GM19025 (cell line): Measurements from ENCODE around the gene JUNB.

Experiments used
- ATAC-seq: cut with Tn5 transposase; IDR thresholded peaks from one replicate; pipeline ENCODE4 v1.9.1; 2021; ENCODE audit warnings: mild to moderate bottlenecking, low read depth, moderate library complexity; ENCODE audit not compliant: unreplicated experiment

JUNB gene

DNA sequence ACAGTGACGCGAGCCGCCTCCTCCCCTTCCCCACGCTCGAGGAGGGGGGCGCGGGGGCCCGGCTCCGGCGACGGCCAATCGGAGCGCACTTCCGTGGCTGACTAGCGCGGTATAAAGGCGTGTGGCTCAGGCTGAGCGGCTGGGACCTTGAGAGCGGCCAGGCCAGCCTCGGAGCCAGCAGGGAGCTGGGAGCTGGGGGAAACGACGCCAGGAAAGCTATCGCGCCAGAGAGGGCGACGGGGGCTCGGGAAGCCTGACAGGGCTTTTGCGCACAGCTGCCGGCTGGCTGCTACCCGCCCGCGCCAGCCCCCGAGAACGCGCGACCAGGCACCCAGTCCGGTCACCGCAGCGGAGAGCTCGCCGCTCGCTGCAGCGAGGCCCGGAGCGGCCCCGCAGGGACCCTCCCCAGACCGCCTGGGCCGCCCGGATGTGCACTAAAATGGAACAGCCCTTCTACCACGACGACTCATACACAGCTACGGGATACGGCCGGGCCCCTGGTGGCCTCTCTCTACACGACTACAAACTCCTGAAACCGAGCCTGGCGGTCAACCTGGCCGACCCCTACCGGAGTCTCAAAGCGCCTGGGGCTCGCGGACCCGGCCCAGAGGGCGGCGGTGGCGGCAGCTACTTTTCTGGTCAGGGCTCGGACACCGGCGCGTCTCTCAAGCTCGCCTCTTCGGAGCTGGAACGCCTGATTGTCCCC is at the start of gene JUNB:
Gene JUNB, plus strand, starts transcription at position 142 of the 706 bp plus-strand sequence. Its CDS starts 286 bp downstream, at position 428.
- peak; percentile 25 for ATAC-seq

DNA sequence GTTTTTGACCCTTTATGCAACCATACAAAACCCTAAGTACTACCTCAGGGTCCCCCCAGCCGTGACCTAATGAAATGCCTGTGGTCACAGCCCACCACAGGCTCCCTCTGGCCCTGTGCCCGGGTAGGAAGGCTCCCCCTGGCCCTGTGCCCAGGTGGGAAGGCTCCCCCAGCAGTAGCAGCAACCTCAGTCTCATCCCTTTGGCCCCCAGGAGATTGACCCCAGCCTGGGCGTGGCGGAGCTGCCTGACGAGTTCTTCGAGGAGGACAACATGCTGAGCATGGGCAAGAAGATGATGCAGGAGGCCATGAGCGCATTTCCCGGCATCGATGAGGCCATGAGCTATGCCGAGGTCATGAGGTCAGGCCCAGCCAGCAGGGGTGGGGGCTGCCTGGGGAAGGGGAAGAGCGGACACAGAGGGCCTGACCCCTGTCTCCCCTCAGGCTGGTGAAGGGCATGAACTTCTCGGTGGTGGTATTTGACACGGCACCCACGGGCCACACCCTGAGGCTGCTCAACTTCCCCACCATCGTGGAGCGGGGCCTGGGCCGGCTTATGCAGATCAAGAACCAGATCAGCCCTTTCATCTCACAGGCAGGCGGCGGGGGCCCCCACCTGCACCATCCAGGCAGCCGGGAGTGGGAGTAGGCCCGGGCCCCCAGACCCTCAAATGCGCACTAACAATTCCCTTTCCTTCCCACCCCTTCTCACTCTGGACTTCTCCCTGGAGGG is 46.0 kb upstream of the JUNB start:
- ATAC-seq, result no peak

DNA sequence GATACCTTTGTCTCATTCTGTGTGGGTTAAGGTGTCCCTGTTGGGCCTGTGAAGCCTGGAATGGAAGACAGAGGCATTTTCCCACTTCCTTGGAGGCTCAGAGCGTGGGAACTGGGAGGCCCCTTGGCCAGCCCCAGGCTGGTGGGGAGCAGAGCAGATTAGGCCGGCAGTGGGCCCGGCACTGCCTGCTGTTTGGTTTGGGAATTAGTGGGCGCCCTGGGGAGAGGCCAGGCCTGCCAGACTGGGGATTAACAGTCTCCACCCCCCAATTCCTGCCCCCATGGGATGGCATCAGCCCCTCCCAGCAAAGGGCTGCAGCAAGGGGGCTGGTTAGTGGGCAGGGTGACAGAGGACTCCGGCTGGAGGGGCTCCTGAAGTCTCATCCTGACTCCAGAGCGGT is 42.8 kb upstream of the JUNB start:
- ATAC-seq, result no peak

DNA sequence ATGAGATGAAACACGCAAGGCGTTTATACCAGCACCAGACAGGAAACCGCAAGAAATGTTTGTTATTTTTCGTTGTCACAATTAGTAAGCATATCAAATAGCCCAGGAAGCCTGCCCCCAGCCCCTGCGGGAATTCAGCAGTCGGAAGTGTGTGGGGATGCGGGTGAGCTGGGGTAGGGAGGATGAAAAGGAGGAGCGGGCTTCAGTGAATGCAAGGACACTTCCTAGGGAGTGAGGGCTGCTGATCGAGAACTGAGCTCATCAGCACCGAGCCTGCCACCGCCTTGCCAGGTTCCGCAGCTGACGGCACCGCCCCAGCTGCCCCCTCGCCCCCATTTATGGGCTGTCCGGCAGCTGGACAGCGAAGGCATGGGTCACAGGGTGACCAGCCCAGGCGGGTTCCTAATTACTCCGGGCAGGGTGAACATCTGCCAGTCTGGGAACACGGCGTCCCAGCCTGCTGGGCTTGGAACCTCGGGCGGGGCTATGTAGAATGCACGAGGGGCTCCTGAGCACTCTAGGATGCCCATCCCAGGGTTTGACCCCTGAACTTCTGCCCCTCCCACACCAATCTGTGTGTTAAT is 41.3 kb upstream of the JUNB start:
- ATAC-seq, result no peak

DNA sequence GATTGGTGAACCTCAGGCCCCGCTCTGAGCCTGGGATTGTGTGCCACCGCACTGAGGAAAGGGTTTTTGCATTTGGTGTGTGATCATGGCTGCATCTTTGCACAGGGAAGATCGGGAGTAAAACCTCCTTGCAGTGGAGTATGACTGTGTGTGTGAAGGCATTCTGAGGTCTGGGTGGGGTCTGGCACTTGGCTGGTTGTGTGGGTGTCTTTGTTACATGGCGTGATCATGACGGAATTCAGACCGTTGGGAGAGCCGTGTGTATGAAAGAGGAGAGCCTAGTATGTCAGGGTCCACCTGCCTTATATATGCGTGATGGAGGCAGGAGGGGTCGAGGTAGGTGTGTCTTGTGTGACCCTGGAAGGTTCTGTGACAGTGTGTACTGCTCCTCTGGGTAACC is 40.4 kb upstream of the JUNB start:
- no peak for ATAC-seq

DNA sequence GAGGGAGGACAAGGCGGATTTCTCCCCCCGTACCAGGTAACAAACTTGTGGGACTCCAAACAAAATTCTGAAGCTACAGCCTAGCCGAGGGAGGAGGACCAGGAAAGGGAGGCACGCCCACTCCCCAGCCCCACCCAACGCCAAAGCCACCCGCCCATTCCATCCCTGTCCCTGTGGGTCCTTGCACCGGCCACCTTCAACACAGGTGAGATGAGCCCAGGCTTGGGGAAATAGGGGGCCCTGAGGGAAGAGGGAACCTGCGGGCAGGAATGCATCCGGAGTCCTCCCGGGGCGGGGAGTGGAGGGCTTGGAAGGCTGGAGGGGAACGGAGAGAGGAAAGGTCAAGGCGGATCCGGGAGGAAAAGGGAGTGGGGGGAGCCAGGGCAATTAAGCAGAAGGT is 39.7 kb upstream of the JUNB start, which contains the start of gene BEST2:
Gene BEST2, plus strand, starts transcription at position 157 of the 400 bp plus-strand sequence. CDS start 802 bp downstream, outside the sequence.
- ATAC-seq, result no peak

DNA sequence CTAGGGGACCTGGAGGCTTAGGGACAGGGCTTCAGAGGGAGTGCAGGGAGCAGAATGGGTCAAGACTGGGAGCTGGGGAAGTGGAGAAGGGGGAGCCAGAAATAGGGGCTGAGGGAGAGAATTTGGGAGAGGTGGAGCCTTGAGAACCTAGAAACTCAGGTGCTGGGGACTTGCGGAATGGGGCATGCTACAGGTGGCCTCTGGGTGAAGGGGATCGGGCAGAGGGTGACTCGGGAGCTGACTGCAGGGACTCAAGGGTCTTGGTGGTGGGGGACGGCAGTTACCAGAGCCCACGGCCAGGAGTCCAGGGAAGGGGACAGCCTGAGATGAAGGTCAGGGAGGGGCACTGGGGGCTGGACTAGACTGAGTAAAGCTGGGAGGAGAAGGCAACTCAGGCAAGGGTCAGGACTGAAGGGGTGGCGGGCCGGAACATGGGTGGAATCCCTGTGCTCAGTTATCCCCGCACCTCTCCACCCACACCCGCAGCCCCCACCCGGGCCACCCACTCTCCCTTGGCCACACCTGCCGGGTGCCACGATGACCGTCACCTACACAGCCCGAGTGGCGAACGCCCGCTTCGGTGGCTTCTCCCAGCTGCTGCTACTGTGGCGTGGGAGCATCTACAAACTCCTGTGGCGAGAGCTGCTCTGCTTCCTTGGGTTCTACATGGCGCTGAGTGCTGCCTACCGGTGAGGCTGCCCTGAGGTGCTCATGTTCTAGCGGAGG is 39.1 kb upstream of the JUNB start:
- ATAC-seq, result no peak

DNA sequence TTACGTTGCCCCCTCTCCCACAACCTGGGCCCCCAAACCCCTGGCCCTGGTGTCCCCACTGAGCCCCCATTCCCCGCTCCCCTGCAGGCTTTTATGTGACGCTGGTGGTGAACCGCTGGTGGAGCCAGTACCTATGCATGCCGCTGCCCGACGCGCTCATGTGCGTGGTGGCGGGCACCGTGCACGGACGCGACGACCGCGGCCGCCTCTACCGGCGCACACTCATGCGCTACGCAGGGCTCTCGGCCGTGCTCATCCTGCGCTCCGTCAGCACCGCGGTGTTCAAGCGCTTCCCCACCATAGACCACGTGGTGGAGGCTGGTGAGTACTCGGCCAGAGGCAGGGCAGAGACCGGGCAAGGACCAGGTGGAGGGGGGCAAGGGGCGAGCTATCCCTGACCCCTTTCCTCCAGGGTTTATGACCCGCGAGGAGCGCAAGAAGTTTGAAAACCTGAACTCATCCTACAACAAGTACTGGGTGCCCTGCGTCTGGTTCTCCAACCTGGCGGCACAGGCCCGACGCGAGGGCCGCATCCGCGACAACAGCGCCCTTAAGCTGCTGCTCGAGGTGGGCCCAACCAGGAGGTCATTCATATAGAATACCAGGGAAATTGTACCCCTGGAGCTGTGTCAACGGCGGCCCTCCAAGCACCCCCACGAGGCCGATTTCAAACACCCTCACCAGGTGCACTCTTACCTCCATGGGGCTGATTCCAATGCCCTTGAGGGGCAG is 36.7 kb upstream of the JUNB start:
- ATAC-seq, result no peak

DNA sequence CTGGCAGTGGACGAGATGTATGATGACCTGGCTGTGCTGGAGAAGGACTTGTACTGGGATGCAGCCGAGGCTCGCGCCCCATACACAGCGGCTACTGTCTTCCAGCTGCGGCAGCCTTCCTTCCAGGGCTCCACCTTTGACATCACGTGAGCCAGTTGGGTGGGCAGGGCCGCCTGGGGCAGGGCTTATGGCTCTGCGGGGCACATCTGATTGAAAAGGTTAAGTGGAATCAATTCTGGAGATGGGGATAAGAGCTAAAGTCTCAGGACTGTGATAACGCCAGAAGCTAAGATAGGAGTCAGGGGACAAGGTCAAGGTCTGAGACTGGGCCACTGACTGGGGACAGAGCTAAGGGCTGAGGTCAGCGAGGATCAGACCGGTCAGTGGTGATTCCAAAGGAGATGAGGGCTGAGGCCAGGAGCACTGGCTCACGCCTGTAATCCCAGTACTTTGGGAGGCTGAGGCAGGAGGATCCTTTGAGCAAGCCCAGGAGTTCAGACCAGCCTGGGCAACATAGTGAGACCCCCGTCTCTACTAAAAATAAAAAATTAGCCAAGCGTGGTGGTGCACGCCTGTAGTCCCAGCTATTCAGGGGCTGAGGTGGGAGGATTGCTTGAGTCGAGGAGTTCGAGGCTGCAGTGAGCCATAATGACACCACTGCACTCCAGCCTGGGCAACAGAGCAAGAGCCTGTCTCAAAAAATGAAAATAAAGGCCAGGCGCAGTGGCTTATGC is 35.0 kb upstream of the JUNB start:
- ATAC-seq, result no peak

DNA sequence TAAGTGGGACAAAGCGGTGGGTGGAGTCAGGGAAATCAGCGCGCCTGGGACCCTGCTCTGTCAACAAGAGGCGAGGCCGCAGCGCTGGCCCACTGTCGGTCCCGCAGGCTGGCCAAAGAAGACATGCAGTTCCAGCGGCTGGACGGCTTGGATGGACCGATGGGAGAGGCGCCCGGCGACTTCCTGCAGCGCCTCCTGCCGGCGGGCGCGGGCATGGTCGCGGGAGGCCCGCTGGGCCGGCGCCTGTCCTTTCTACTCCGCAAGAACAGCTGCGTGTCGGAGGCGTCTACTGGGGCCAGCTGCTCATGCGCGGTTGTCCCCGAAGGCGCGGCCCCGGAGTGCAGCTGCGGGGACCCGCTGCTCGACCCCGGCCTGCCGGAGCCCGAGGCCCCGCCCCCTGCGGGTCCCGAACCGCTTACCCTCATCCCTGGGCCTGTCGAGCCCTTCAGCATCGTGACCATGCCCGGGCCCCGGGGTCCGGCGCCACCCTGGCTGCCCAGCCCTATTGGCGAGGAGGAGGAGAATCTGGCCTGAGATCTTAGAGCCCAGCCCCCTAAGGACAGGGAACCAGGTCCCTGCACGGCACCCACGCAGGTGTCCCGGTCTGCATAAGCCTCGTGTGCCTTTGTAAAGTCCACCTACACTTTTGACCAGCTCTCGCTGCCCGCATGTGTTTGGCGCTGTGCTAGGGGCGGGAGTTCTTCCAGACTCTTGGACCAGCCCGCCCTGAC is 33.6 kb upstream of the JUNB start:
- ATAC-seq, result no peak

DNA sequence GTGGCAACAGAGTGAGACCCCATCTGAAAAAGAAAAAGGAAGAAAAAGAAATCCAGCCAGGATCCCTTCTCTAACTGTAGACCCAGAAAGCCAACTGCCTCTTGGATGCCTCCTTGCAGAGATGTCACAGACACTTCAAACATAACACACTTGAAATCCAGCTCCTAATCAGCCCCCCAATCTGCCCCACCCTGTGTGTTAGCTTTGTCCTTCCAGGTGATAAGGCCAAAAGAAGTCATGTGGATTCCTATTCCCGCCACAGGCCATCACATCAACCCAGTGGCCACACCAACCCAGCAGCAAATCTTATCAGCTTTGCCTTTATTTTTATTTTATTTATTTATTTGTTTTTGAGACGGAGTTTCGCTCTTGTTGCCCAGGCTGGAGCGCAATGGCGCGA is 31.6 kb upstream of the JUNB start:
- ATAC-seq, result no peak

DNA sequence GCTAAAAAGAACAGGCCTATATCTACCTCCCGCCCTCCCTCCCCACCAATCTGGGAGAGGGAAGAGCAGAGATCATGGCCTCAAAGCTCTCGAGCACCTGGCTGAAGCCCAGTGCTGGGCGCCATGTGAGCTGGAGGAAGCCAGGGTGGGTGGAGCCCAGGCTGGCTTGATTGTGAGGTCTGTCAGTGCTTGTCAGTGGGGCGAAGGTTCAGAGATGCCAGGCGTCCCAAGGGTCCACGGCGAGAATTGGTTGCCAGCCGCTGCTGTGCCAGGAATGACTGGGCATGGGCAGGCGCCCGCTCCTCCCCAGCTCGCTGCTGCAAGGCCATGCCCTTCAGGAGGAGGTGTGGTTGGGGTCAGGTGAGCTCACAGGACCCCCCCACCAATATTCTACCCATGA is 28.2 kb upstream of the JUNB start:
- ATAC-seq, result no peak

DNA sequence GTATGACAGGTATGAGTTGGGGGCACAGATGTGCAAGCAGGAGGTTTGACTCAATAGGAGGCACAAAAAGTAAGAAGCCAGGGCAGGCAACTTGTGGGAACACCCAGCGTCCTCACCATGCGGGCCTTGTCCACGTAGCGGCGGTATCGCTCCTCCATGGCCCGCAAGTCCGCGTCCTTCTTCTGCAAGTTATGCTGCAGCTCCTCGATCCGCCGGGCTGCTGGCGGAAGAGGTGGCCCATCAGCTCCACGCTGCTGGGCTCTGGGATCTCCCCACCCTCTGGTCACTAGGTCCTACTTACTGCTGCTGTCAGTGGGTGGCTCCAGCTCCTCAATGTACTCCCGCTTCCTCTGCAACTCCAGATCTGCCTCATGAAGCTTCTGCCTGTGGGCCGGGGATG is 26.6 kb upstream of the JUNB start:
- ATAC-seq, result no peak

DNA sequence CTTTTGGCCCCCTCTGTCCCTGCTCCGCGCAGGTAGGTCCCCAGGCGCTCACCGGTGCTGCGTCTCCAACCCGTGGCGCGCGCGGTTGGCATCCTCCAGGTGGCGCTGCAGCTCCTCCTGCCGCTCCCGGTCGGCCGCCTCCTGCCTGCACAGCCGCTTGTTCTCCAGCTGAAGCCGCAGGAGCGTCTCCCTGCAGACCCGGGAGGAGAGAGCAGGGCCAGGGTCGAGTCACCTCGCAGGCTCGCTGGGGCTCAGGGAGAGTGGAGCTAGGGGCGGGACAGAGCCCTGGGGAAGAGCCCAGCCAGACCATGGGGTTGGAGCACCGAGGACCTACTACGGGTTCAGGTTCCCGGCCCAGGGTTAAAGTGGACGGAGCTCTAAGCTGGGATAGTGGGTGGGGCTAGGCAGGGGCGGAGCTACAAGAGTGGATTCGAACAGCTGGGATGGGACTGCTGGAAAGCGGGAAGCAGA is 25.2 kb upstream of the JUNB start:
- ATAC-seq, result peak; percentile 58

DNA sequence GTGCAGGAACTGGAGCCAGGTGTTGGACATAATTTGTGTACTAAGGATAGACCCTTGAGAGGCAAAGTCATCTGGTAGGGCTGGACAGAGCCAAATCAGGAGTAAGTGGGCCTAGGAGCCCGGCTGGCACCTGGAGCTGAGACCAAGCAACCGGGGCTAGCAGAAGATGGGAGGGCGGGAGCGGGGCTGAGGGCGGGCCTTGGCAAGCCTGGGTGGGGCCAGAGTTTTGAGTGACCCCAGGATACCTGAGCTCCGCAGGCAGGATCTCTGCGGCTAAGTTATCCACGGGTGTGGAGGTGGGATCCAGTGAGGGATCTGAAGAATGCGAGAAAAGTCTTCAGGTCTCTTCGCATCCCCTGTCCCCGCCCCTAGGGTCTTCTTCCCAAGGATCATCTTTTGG is 24.1 kb upstream of the JUNB start:
- no peak for ATAC-seq

DNA sequence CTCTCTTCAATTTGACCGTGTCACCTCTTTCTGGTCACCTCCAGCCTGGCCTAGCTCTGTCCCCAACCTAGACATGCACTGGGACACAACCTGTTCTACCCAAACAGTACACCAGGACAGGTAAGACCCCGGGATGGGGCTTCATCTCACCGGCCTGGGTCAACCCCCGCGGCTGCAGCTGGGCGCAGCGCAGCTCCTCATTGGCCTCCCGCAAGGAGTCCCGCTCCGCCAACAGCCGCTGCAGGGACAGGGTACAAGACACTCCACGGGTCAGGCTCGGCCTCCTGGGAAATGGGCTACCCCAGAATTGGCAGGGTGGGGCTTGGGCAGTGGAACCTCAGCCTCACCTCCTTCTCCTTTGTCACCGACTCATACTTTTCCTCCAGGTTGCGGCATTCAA is 23.6 kb upstream of the JUNB start:
- no peak for ATAC-seq

DNA sequence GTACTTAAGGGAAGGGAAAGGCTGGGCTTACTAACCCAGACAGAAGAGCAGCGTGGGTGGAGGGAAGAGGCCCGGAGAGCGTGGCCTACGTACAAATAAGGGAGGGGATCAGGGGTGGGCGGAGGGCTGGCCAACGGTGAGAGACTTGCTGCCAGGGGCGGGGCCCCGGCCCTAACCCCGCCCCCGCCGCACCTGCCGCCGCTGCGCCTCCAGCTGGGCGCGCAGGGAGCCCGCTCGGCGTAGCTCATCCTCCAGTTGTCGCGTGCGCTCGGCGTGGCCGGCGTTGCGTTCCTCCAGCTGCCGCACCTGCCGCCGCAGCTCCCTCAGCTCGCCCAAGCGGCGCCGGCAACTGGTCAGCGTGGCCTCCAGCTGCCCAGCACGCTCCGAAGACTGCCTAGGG is 21.6 kb upstream of the JUNB start:
- ATAC-seq, result no peak

DNA sequence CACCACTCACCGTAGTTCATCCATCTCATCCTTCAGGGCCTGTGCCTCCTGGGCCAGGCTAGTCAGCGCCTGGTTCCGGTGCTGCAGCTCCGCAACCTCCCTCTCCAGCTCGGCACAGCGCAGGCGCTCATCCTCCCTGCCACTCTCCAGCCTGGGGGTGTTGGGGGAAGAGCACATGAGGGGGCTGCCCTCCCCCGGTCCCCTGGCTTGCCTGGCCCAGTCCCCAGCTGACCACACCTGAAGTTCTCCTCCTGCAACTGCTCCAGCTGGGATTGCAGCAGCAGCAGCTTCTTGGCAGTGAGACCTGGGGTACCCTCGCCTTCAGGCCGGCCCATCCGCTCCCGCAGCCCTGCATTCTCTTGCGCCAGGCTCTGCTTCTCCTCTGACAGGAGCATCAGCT is 20.4 kb upstream of the JUNB start:
- no peak for ATAC-seq

DNA sequence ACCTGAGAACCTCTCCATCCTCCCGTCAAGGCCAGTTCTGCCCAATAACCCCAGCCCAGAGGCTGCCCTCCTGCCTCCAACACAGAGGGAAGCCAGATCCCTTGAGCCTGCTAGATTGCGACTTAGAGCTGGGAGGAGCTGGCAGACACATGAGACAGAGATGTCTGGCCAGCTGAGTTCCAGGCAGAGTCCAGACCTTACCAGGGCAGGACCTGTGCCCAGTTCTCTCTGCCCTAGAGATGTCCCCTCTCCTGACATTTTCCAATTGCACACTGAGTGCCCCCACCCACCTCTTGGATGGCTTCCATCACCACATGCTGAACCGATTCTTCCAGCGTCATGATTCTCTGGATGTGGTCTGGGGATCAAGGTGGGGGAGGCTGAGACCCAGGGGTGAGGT is 19.0 kb upstream of the JUNB start:
- ATAC-seq, result no peak
